Activated T-helper 1 cell treated with anti-CD3 and anti-CD28 coated beads, Interleukin-12 subunit alpha, Interleukin-12 subunit beta, Interleukin-2, Interleukin-4 antibody, amounts not matched to agents 30 ng/mL and 10 ng/mL and 1 ng/mL, durations not matched to agents 14 hours and 24 hours and 36 hours (primary cell): Measurements from ENCODE around the gene CAMK4. TPM values are rescaled to one million over a fixed set of nuclear protein-coding genes. Genes with fewer than 3 reads are reported as not detected.
A peak's percentile ranks its signal among the peaks of the same experiment; 100 is the strongest.

Experiments
- DNase-seq: peaks from one replicate; pipeline ENCODE4 v3.0.0; 2021; ENCODE audit warnings: low spot score
- H3K27ac Mint-ChIP-seq: one replicate; pipeline ENCODE4 v1.8.0; 2021; ENCODE audit warnings: mild to moderate bottlenecking, mixed read lengths
- H3K27me3 Mint-ChIP-seq: one replicate; pipeline ENCODE4 v1.8.0; 2022; ENCODE audit warnings: mild to moderate bottlenecking, moderate library complexity, mixed read lengths; ENCODE audit not compliant: insufficient read depth
- H3K36me3 Mint-ChIP-seq: one replicate; pipeline ENCODE4 v1.8.0; 2021; ENCODE audit warnings: low read depth, mixed read lengths
- H3K4me1 Mint-ChIP-seq: one replicate; pipeline ENCODE4 v1.8.0; 2021; ENCODE audit warnings: low read depth, mixed read lengths
- H3K4me3 Mint-ChIP-seq: one replicate; pipeline ENCODE4 v1.8.0; 2021; ENCODE audit warnings: mild to moderate bottlenecking, moderate library complexity, mixed read lengths
- H3K9me3 Mint-ChIP-seq: one replicate; pipeline ENCODE4 v1.8.0; 2021; ENCODE audit warnings: mixed read lengths
- intact Hi-C: fragments of 100-400 bp; cut with micrococcal nuclease; formaldehyde crosslinking; loops from one replicate; pipeline ENCODE4 v1.15.1; 2024
- total RNA-seq: library from RNA; stranded (reverse); gene quantifications from 2 replicates; pipeline ENCODE4 v1.2.3, GENCODE V29; 2022

Gene CAMK4
- total RNA-seq, 1 donor from 2014 or later, result 56.9 TPM

DNA sequence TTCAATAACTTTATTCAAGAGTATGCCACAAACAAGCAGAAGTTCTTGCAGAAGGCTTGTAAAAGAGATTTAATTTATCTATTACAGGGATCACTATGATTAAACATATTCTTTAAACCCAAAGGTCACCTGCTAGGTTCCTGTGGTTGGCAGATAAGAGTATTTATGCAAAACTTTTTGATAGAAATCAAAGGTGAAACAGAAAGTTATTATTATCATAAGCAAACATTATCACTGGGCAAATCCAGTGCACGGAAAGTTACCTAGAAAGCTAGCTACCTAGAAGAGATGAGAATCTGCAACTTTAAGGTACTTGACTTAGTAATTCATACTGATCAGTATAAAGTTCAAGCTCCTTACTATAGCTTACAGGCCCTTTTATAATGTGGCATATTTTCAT is 284.9 kb downstream of the CAMK4 start:
- Mint-ChIP-seq H3K27me3 (no peaks in the 10 kb centered on the region), H3K36me3 (peaks cover 40% of the 10 kb centered on the region), H3K4me1 (peaks cover 71% of the 10 kb centered on the region), H3K9me3 (no peaks in the 10 kb centered on the region), H3K27ac (no peak overlapping the region), H3K4me3 (peak overlapping the region; percentile 88)
- no peak for DNase-seq
- intact Hi-C loops, result no loop called here

DNA sequence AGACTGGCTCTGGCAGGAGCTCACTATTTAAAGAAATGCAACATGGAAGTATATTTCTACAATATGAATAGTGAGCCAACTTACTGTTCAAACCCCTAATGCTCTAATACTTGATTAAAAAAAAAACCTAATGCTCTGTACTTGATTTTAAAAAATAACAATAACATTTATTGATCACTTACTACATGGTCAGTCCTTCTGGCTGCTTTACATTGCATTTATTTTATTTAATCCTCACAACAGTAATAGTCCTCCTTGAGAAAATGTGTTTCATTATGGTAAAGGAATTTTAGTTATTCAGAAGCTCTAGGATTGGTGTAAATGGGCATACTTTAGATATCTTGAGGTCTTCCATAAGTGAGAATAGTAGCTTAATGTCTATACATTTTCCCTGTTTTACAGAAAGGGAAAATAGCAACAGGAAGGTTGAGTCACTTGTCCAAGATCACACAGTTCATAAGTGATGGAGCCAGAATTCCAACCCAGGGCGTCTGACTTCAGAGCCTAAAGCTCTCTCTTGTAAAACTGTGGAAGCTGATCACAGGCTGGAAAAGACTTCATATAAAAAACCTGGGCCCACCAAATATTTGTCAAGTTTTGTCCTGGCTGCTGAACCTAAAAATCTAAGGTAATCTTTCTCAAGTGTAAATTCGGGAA is 287.1 kb downstream of the CAMK4 start:
- Mint-ChIP-seq H3K4me1 (peaks cover 63% of the 10 kb centered on the region), H3K9me3 (no peaks in the 10 kb centered on the region), H3K4me3 (peak overlapping the region; percentile 88), H3K27me3 (no peaks in the 10 kb centered on the region), H3K36me3 (peaks cover 33% of the 10 kb centered on the region), H3K27ac (peak overlapping the region; percentile 99)
- no peak for DNase-seq
- intact Hi-C loops, result loop anchor here (5.0 kb wide), 4 partner anchors 174 to 774 kb away; partner anchors contain the start of genes SLC25A46 and WDR36

DNA sequence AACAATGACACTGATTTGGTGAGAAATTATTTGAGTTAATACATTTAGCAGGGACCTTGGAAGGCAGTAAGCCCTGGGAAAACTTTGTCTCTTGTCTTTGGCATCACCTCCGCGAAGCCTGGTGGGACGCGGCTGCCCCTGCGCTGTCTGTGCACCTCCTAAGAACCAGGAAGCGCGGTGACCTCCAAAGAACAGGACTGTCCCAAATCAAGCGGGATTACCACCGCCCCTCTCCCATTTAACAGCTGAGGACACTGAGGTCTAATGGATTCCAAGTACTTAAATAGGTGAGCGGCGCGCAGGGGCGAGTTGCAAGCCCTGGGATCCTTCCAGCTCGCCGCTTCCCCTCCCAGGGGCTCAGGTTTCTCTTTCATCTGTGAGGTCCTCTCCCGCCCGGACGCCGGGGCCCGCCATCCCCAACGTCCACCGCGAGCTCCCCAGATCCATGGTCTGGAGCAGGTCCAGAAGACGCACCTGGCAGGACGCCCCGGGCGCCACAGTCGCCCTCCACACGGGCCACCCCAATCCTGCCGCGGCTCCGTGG is 287.7 kb downstream of the CAMK4 start:
- intact Hi-C loops, result loop anchor here (1.0 to 5.0 kb wide), 8 partner anchors 14 to 775 kb away; partner anchors contain the start of genes SLC25A46 and WDR36
- H3K4me3 Mint-ChIP-seq, result peak overlapping the region; percentile 88
- no peaks in the 10 kb centered on the region for H3K27me3 Mint-ChIP-seq
- H3K27ac Mint-ChIP-seq, result peak overlapping the region; percentile 99
- H3K36me3 Mint-ChIP-seq, result peaks cover 33% of the 10 kb centered on the region
- DNase-seq, result no peak
- H3K4me1 Mint-ChIP-seq, result peaks cover 63% of the 10 kb centered on the region
- H3K9me3 Mint-ChIP-seq, result no peaks in the 10 kb centered on the region

DNA sequence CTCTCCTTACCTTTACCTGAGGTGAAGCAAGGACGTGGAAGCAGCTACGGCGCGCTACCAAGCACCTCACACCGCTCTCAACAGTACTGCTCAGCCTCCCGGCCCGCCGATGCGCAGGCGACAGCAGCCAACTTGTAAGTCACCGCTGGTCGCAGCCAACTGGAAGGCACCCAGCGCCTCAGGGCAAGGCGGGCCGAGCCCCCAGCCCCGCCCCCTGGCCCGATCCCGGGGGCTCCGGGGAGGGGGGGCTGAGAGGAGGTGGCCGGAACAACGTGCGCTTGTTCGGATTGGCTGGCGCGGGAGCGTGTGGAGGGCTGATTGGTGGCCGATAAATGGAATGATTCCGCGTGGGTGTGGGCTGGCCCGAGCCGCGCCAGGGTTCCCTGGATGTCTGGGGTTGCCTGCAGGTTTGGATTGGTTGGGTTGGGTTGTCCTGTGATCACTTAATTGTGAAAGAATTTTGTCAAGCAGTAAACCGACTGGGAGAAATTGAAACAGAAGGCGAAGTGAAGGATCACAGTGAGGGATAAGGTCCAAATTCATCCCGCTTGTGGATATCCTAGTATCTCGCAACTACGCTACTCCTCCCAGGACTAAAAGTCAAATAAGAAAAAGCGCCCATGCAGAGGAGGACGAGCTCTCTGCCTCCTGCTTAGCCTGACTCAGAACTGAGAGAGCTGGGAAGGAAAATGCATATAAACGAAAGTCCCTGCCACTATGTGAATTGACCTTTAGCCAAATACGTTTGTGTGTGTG is 288.4 kb downstream of the CAMK4 start, which contains the start of gene STARD4:
Gene STARD4 (minus strand): TSS at position 161 of the 756 bp plus-strand sequence. CDS start 5,102 bp downstream, outside the sequence.
- H3K27ac Mint-ChIP-seq, result peak within 1 kb of the TSS; percentile 99
- peaks cover 29% of the 10 kb centered on the region for H3K36me3 Mint-ChIP-seq
- H3K9me3 Mint-ChIP-seq, result no peaks in the 10 kb centered on the region
- peak; percentile 94 for DNase-seq
- H3K27me3 Mint-ChIP-seq, result no peaks in the 10 kb centered on the region
- intact Hi-C loops, result loop anchor here (1.0 to 5.0 kb wide), 14 partner anchors 14 to 775 kb away; partner anchors contain the start of genes CAMK4, NREP, SLC25A46 and WDR36
- H3K4me3 Mint-ChIP-seq, result peak within 1 kb of the TSS; percentile 88
- H3K4me1 Mint-ChIP-seq, result peaks cover 61% of the 10 kb centered on the region

DNA sequence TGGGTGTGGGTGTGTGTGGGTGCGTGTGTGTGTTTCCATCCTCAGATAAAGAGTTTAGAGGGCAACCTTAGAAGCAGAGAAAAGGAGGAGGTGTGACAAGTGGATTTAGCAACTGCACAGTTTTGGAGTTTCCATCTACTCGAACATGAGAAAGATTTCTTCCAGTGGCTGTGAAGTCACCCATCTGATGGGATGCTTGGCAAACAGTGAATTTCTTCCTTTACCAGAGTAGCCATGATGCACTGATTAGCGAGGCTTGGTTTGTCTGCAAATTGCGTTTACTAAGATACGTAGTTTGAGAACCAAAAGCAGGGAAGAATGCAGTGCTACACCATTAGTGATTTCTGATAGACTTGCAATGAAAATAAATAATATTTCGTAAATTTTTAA is 288.9 kb downstream of the CAMK4 start:
- Mint-ChIP-seq H3K9me3 (no peaks in the 10 kb centered on the region), H3K4me1 (peaks cover 61% of the 10 kb centered on the region), H3K36me3 (peaks cover 27% of the 10 kb centered on the region), H3K27me3 (no peaks in the 10 kb centered on the region), H3K4me3 (peak overlapping the region; percentile 88), H3K27ac (peak overlapping the region; percentile 99)
- intact Hi-C loops, result loop anchor here (1.0 to 5.0 kb wide), 10 partner anchors 17 to 776 kb away; partner anchors contain the start of genes CAMK4, NREP, SLC25A46 and WDR36
- peak; percentile 37 for DNase-seq

DNA sequence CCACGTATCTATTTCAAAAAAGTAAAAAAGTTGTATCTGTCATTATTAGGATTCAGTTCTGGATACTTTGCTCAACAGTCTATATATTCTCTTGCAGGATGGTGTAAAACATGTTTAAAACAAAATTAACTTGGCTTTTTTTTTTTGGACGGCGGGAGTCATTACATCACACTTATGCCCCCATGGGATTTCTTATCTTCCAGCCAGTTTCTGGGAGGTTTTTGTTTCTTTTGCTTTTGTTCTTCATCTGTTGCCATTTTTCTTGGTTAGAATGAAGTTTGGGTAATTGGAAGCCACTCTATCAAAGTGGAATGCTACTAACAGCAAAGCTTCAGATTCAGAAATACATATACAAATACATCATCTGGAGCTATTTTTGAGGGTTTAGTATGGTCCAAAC is 289.9 kb downstream of the CAMK4 start:
- intact Hi-C loops, result loop anchor here (5.0 kb wide), 4 partner anchors 177 to 777 kb away; partner anchors contain the start of genes SLC25A46 and WDR36
- no peaks in the 10 kb centered on the region for H3K27me3 Mint-ChIP-seq
- H3K36me3 Mint-ChIP-seq, result peaks cover 24% of the 10 kb centered on the region
- no peaks in the 10 kb centered on the region for H3K9me3 Mint-ChIP-seq
- H3K4me1 Mint-ChIP-seq, result peaks cover 59% of the 10 kb centered on the region
- peak overlapping the region; percentile 15 for H3K27ac Mint-ChIP-seq
- H3K4me3 Mint-ChIP-seq, result peak overlapping the region; percentile 13
- no peak for DNase-seq

DNA sequence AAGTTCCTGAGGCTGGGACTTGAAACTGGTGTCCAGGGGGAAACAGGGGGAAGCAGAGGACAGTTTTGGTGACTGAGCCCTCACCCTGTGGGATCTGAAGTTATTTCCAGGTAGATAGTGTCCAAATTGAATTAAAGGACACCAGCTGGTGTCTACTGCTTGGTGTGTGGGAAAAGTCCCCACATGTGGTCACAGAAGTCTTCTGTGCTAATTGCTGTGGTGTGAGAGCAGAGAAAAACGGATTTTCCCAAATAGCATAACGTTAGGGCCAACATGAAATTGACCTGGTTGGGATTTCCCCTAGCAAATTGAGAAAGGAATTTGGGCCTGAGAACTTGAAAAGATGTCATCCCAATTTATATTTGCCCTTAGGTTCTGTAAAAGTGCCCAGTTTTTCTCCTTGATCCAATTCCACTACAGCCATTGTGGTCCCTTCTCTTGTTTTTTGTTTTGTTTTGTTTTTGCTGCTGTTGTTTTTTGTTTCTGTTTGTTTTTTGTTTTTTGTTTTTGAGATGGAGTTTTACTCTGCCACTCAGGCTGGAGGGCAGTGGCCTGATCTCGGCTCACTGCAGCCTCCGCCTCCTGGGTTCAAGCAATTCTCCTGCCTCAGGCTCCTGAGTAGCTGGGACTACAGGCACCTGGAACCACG is 293.8 kb downstream of the CAMK4 start:
- no peak overlapping the region for H3K4me3 Mint-ChIP-seq
- H3K9me3 Mint-ChIP-seq, result no peaks in the 10 kb centered on the region
- intact Hi-C loops, result no loop called here
- DNase-seq, result no peak
- H3K4me1 Mint-ChIP-seq, result peaks cover 47% of the 10 kb centered on the region
- peaks cover 3% of the 10 kb centered on the region for H3K36me3 Mint-ChIP-seq
- no peak overlapping the region for H3K27ac Mint-ChIP-seq
- H3K27me3 Mint-ChIP-seq, result peaks cover 3% of the 10 kb centered on the region

DNA sequence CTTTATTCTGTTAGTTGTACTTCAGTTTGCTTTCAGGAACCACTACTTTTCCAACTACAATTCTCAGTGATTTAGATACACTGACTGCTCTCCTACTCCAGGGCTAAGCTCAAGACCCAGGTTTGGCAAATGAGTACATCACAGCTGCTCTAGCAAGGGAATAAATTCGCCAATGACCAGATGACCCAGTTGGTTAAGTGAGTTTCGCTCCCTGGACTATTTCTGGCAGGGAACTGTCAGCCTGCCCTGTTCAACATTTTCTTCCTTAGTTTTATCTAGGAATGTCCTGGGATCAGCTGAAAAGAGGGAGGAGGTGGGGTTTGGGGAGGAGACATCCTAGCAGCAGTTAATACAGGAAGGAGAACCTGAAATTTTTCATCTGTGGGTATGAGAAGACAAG is 294.6 kb downstream of the CAMK4 start:
- Mint-ChIP-seq H3K4me3 (no peak overlapping the region), H3K27ac (no peak overlapping the region), H3K4me1 (peaks cover 45% of the 10 kb centered on the region)

DNA sequence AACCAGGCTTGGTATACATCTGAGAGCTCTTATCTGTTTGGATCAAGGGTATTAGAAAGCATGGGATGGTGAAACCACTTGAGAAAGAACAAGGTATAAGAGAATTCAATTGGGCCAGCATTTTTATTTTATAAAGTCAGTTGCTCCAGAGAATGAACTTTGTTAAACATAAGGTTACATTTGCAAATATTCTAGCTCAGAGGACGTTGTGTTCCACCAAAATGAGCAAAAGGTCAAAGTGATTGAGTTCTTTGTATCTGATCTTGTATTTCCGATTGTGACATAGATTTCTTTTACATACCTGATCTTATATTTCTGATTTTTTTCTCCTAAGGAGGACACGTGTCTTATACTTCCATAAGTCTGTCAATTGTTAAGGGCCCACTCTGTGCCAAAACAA is 296.7 kb downstream of the CAMK4 start:
- no peak for DNase-seq
- H3K4me3 Mint-ChIP-seq, result no peak overlapping the region
- intact Hi-C loops, result no loop called here
- no peaks in the 10 kb centered on the region for H3K9me3 Mint-ChIP-seq
- H3K27me3 Mint-ChIP-seq, result peaks cover 3% of the 10 kb centered on the region
- peaks cover 42% of the 10 kb centered on the region for H3K4me1 Mint-ChIP-seq
- no peak overlapping the region for H3K27ac Mint-ChIP-seq
- H3K36me3 Mint-ChIP-seq, result peaks cover 2% of the 10 kb centered on the region

More for the DNA sequence above, 294.6 kb downstream of the CAMK4 start:
- Mint-ChIP-seq H3K9me3 (no peaks in the 10 kb centered on the region), H3K36me3 (peaks cover 3% of the 10 kb centered on the region), H3K27me3 (peaks cover 3% of the 10 kb centered on the region)
- no peak for DNase-seq
- intact Hi-C loops, result no loop called here

DNA sequence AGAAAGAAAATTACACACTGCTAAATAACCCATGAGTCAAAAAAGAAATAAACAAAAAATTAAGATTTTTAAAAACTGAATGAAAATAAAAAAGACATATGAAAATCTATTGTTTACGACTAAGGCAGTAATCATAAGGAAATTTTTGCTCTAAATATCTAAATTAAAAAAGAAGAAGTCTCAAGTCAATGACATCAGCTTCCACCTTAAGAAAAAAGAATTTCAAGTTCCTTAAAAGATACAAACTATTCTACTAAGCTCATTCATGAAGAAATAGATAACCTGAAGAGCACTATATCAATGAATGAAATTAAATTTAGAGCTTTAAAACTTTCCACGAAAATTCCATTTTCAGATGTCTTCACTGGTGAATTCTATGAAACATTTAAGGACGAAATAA is 303.9 kb downstream of the CAMK4 start:
- Mint-ChIP-seq H3K9me3 (peaks cover 5% of the 10 kb centered on the region), H3K36me3 (peaks cover 5% of the 10 kb centered on the region), H3K27me3 (no peaks in the 10 kb centered on the region), H3K4me1 (peaks cover 36% of the 10 kb centered on the region), H3K27ac (no peak overlapping the region), H3K4me3 (no peak overlapping the region)
- intact Hi-C loops, result no loop called here
- no peak for DNase-seq

DNA sequence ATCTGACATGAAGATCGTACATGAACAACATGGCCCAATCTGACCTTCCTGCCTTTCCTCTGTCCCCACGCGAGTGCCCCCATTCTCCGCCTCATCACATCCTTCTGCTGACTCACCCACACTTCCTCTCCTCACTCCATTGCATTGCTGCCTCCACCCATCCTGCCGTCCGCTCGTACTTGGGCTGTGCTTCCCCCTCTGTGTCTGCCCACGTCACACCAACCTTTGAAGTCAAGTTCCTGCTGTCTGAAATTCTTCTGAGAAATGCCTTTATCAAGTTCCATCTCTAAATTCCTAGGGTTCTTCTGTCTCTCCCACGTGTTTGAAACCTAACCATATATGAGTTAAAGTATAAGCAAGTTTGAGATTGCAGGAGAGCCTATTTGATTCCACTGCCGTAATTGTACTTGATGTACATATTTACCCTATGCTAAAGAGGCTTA is 306.1 kb downstream of the CAMK4 start:
- Mint-ChIP-seq H3K36me3 (peaks cover 7% of the 10 kb centered on the region), H3K27me3 (no peaks in the 10 kb centered on the region), H3K27ac (peak overlapping the region; percentile 89), H3K9me3 (peaks cover 10% of the 10 kb centered on the region), H3K4me3 (peak overlapping the region; percentile 38), H3K4me1 (peaks cover 33% of the 10 kb centered on the region)
- DNase-seq, result peak; percentile 82
- intact Hi-C loops, result loop anchor here (1.0 to 5.0 kb wide), 6 partner anchors 17 to 1177 kb away; partner anchors contain the start of gene NREP

DNA sequence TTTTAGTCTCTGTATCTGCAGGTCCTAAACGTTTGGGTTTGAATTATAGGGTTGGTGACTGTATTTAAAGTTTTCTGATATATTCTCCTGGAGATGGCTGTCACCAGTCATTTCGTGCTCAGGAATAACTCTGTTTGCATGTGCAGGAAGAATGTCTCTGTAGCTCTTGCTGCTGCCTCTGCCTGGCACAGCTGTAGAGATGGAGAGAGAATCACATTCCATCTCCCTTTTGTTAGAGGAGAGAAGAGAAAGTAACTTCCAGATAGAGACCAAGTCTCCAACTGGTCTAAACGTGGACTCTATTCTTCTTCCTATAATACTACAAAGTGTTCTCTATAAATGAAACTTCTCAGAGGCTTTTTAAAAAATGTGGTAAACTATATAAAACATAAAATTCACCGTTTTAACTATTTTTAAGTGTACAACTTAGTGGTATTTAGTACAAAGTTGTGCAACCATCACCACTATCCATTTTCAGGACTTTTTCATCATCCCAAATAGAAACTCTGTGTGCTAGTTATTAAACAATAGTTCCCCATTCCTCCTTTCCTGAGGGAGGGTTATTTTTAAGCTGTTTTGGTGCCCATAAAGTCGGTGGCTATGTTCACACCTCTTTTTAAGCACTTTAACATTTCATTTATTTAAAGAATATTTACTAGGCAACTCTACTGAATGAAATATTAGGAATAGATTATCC is 308.9 kb downstream of the CAMK4 start:
- DNase-seq, result no peak
- intact Hi-C loops, result loop anchor here (5.0 kb wide), 3 partner anchors 209 to 1174 kb away; partner anchors contain the start of gene NREP
- Mint-ChIP-seq H3K36me3 (peaks cover 4% of the 10 kb centered on the region), H3K4me3 (no peak overlapping the region), H3K4me1 (peaks cover 37% of the 10 kb centered on the region), H3K27ac (no peak overlapping the region), H3K27me3 (no peaks in the 10 kb centered on the region), H3K9me3 (peaks cover 13% of the 10 kb centered on the region)
